Keratinocyte (primary cell): Measurements from ENCODE around the gene SCD5. TPM values are rescaled to one million over a fixed set of nuclear protein-coding genes. Genes with fewer than 3 reads are reported as not detected.

Experiments
- DNase-seq: peaks from one replicate; pipeline ENCODE4 v3.0.0-alpha.2; 2011; ENCODE audit warnings: low read depth, missing footprints, low spot score
- FAIRE-seq: peaks from 2 replicates; lab custom pipeline; 2011; peaks lifted over from hg19 to GRCh38; lab: Jason Lieb, UNC
- H2AFZ ChIP-seq: 2 replicates; pipeline ENCODE4 v1.6.0; 2012; ENCODE audit warnings: low read length, control low read depth, inconsistent platforms; ENCODE audit not compliant: control insufficient read depth
- H3K27ac ChIP-seq: 2 replicates; pipeline ENCODE4 v1.5.1; 2011; ENCODE audit warnings: low read length; ENCODE audit not compliant: control insufficient read depth, insufficient read depth
- H3K27me3 ChIP-seq: 3 replicates; pipeline ENCODE4 v1.6.0; 2011; ENCODE audit warnings: low read length; ENCODE audit not compliant: control insufficient read depth, insufficient read depth; ENCODE audit errors: extremely low read depth
- H3K36me3 ChIP-seq, 2 experiments: 2 replicates in 1 of 2; 3 replicates in 1 of 2; pipeline ENCODE4 v1.5.1; 2011; ENCODE audit warnings: low read length in 2 of 2, mild to moderate bottlenecking in 1 of 2; ENCODE audit not compliant: control insufficient read depth in 2 of 2, insufficient read depth in 2 of 2; ENCODE audit errors: extremely low read depth in 1 of 2
- H3K4me1 ChIP-seq: 3 replicates; pipeline ENCODE4 v1.5.1; 2011; ENCODE audit warnings: low read length; ENCODE audit not compliant: control insufficient read depth, insufficient read depth; ENCODE audit errors: extremely low read depth
- H3K4me2 ChIP-seq: 3 replicates; pipeline ENCODE4 v1.6.0; 2011; ENCODE audit warnings: low read depth, low read length; ENCODE audit not compliant: control insufficient read depth, insufficient read depth; ENCODE audit errors: extremely low read depth
- H3K4me3 ChIP-seq, 3 experiments: fragments of 200-600 bp in 1 of 3; sonication (generic) in 1 of 3; 2 replicates in 2 of 3; 3 replicates in 1 of 3; pipeline ENCODE4 v1.5.1; 2011 to 2016; ENCODE audit warnings: low read length in 3 of 3, mild to moderate bottlenecking in 3 of 3, control low read depth in 2 of 3, inconsistent platforms in 1 of 3, low read depth in 1 of 3, mixed read lengths in 1 of 3, mixed run types in 1 of 3, moderate library complexity in 1 of 3; ENCODE audit not compliant: control insufficient read depth in 2 of 3, insufficient read depth in 2 of 3; ENCODE audit errors: extremely low read depth in 1 of 3
- H3K79me2 ChIP-seq: 2 replicates; pipeline ENCODE4 v1.6.0; 2012; ENCODE audit warnings: low read length; ENCODE audit not compliant: control insufficient read depth, insufficient read depth
- H3K9ac ChIP-seq: 3 replicates; pipeline ENCODE4 v1.6.0; 2011; ENCODE audit warnings: low read length; ENCODE audit not compliant: control insufficient read depth, insufficient read depth; ENCODE audit errors: extremely low read depth
- H3K9me1 ChIP-seq: 3 replicates; pipeline ENCODE4 v1.6.0; 2011; ENCODE audit warnings: low read length; ENCODE audit not compliant: control insufficient read depth, insufficient read depth; ENCODE audit errors: extremely low read depth
- H3K9me3 ChIP-seq: 2 replicates; pipeline ENCODE4 v1.5.1; 2012; ENCODE audit warnings: low read depth, low read length; ENCODE audit not compliant: control insufficient read depth
- H4K20me1 ChIP-seq: 3 replicates; pipeline ENCODE4 v1.6.0; 2011; ENCODE audit warnings: low read length; ENCODE audit not compliant: control insufficient read depth, insufficient read depth; ENCODE audit errors: extremely low read depth
- EZH2 ChIP-seq: IDR thresholded peaks from one replicate; pipeline ENCODE4 v1.6.1; 2012; ENCODE audit warnings: inconsistent platforms, mild to moderate bottlenecking, low read length, moderate library complexity
- dilution Hi-C: fragments of 300-500 bp; cut with MboI; formaldehyde crosslinking; loops from one replicate; pipeline ENCODE4 v1.7.0; 2020; ENCODE audit warnings: low sequenced_read_pairs; ENCODE audit not compliant: extremely low pct_ligation_motif_present
- polyA plus RNA-seq, 5 experiments: library from polyadenylated mRNA; depleted of rRNA in 3 of 5; stranded (reverse) in 3 of 5; stranded (forward) in 1 of 5; unstranded in 1 of 5; fragments of >200 nt; gene quantifications; 1 replicate in 1 of 5; 2 replicates in 3 of 5; 3 replicates in 1 of 5; pipeline versions ENCODE4 v1.2.1 to v1.2.3, GENCODE V29; 2011 to 2012; ENCODE audit warnings: missing spikeins in 2 of 5, low read depth in 1 of 5, low replicate concordance in 1 of 5
- small RNA-seq, 3 experiments: library from RNA; depleted of rRNA; stranded (forward); fragments of <200 nt; gene quantifications; one replicate each; pipeline ENCODE3, GENCODE V24; 2012; ENCODE audit warnings: low read depth in 3 of 3, low replicate concordance in 1 of 3; ENCODE audit not compliant: insufficient read length in 3 of 3
- TF ChIP-seq, protein P1 (sequence below), 3 experiments: IDR thresholded peaks in 1 of 3; conservative IDR thresholded peaks in 1 of 3; optimal IDR thresholded peaks in 1 of 3; 2 replicates in 2 of 3; 3 replicates in 1 of 3; pipeline versions ENCODE3 to v1.5.1; 2011; ENCODE audit warnings: low read length in 3 of 3, mild to moderate bottlenecking in 3 of 3, moderate library complexity in 2 of 3, control low read depth in 1 of 3, inconsistent platforms in 1 of 3; ENCODE audit not compliant: insufficient read depth in 2 of 3; ENCODE audit errors: extremely low read depth in 1 of 3

Gene SCD5
- polyA plus RNA-seq, 1 donor (not counting 4 experiments of a cell fraction or from before 2014, with no cell fraction given), result 39.4 TPM

GRCh38 chr4:82579932-82580331 is 218.7 kb downstream of the SCD5 start:
- no peaks in the 10 kb centered on the region for H3K4me1 ChIP-seq
- no peaks in the 10 kb centered on the region for H3K9me3 ChIP-seq
- TF ChIP-seq, protein P1, sequence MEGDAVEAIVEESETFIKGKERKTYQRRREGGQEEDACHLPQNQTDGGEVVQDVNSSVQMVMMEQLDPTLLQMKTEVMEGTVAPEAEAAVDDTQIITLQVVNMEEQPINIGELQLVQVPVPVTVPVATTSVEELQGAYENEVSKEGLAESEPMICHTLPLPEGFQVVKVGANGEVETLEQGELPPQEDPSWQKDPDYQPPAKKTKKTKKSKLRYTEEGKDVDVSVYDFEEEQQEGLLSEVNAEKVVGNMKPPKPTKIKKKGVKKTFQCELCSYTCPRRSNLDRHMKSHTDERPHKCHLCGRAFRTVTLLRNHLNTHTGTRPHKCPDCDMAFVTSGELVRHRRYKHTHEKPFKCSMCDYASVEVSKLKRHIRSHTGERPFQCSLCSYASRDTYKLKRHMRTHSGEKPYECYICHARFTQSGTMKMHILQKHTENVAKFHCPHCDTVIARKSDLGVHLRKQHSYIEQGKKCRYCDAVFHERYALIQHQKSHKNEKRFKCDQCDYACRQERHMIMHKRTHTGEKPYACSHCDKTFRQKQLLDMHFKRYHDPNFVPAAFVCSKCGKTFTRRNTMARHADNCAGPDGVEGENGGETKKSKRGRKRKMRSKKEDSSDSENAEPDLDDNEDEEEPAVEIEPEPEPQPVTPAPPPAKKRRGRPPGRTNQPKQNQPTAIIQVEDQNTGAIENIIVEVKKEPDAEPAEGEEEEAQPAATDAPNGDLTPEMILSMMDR (optimal IDR thresholded peaks at IDR 0.05 in 1 of 3, IDR thresholded peaks at IDR 0.05 in 1 of 3, conservative IDR thresholded peaks at IDR 0.05 in 1 of 3; ENCODE audit: extremely low read depth in 1 of 3, insufficient read depth in 2 of 3, low read length in 3 of 3), result no peak
- TF ChIP-seq EZH2, result no peak
- H2AFZ ChIP-seq, result no peak overlapping the region
- H3K36me3 ChIP-seq, result no peaks in the 10 kb centered on the region
- no peaks in the 10 kb centered on the region for H4K20me1 ChIP-seq
- H3K9ac ChIP-seq, result no peak overlapping the region
- no peaks in the 10 kb centered on the region for H3K9me1 ChIP-seq
- H3K79me2 ChIP-seq, result no peaks in the 10 kb centered on the region
- no peak overlapping the region for H3K4me3 ChIP-seq
- H3K27ac ChIP-seq, result no peak overlapping the region
- no peak overlapping the region for H3K4me2 ChIP-seq
- dilution Hi-C loops, result no loop called here
- no peaks in the 10 kb centered on the region for H3K27me3 ChIP-seq
- DNase-seq (no peak), FAIRE-seq (no peak)

Small RNA genes within 50 kb of the gene (small RNA-seq; reads per million reads assigned to genes)
- 0 reads per million in 3 experiments for gene MIR575

Other genes with a start within 250 kb of the SCD5 start
- gene TMEM150C, start 236.8 kb downstream of the SCD5 start, polyA plus RNA-seq, result 0.05 to 0.16 TPM (median 0.07 TPM) in 3 replicates
- 177 to 192 TPM (median 178 TPM) in 3 replicates for gene SEC31A, start 92.4 kb upstream of the SCD5 start, polyA plus RNA-seq
- 1.2 to 1.9 TPM (median 1.2 TPM) in 3 replicates for gene THAP9, start 101.9 kb upstream of the SCD5 start, polyA plus RNA-seq
- gene LIN54, start 212.0 kb upstream of the SCD5 start, polyA plus RNA-seq, result 5.9 to 8.1 TPM (median 7.0 TPM) in 3 replicates
- gene COPS4, start 236.4 kb upstream of the SCD5 start, polyA plus RNA-seq, result 37.8 to 54.3 TPM (median 50.2 TPM) in 3 replicates